Activated CD4-positive, CD25-positive, alpha-beta regulatory T cell treated with anti-CD3 and anti-CD28 coated beads, Interleukin-2, amount 50 U/mL, for 72 hours (primary cell): ENCODE measurements around the gene GMEB1.

Source experiments
- DNase-seq: peaks from one replicate; pipeline ENCODE4 v3.0.0; 2021

The GMEB1 gene

GRCh38 chr1:28755701-28756100, 87.1 kb downstream of the GMEB1 start:
- DNase-seq = no peak

- no peak for DNase-seq
Measured at GRCh38 chr1:28756846-28757245, 88.3 kb downstream of the GMEB1 start.

- no peak for DNase-seq
Measured at GRCh38 chr1:28758420-28758819, 89.8 kb downstream of the GMEB1 start.

- DNase-seq = no peak
Measured at GRCh38 chr1:28759257-28759656, 90.7 kb downstream of the GMEB1 start.

- DNase-seq = no peak
Measured at GRCh38 chr1:28761189-28761588, 92.6 kb downstream of the GMEB1 start.

GRCh38 chr1:28766532-28767183, 98.1 kb downstream of the GMEB1 start:
- DNase-seq = no peak
